A549 treated with CpdA at 1 μM for 4 hours (cell line): ENCODE results near the gene CRLF1. TPM values are rescaled to one million over a fixed set of nuclear protein-coding genes. Genes with fewer than 3 reads are reported as not detected.

Source experiments
- total RNA-seq: library from RNA; stranded (reverse); fragments of 200-300 nt; extraction: Qiagen RNA extraction; gene quantifications from 5 replicates; pipeline ENCODE4 v1.2.3, GENCODE V29; 2022; ENCODE audit warnings: low read depth

Gene CRLF1
- 1.9 to 4.5 TPM (median 2.2 TPM) in 5 replicates for total RNA-seq

GRCh38 chr19:18606281-18607225, at the start of gene CRLF1:
CRLF1 (minus strand) TSS chr19:18606799; CDS start chr19:18606656, 143 bp downstream.

GRCh38 chr19:18636969-18637629, 30.5 kb upstream of the CRLF1 start, which contains the start of gene KLHL26:
KLHL26 (plus strand) TSS chr19:18637028; CDS start chr19:18637055, 27 bp downstream.

GRCh38 chr19:18612772-18613588, 6.4 kb upstream of the CRLF1 start, which contains the start of gene TMEM59L:
TMEM59L (plus strand) TSS chr19:18612870; CDS start chr19:18612959, 89 bp downstream.

GRCh38 chr19:18588611-18589379, 17.8 kb downstream of the CRLF1 start, which contains the start of gene REX1BD:
REX1BD (plus strand) TSS chr19:18588798; CDS start chr19:18588802, 4 bp downstream.

GRCh38 chr19:18571564-18572344, 34.8 kb downstream of the CRLF1 start, which contains the start of gene UBA52:
UBA52 (plus strand) TSS chr19:18571857; CDS start chr19:18573301, 1,444 bp downstream.

GRCh38 chr19:18557411-18558201, 49.0 kb downstream of the CRLF1 start, which contains the start of gene KXD1:
KXD1 (plus strand) TSS chr19:18557870; CDS start chr19:18562057, 4,187 bp downstream.

Other genes starting within 250 kb of the CRLF1 start
- 32.5 to 82.2 TPM (median 56.6 TPM) in 5 replicates for gene GDF15, start 220.6 kb downstream of the CRLF1 start, total RNA-seq
- 0.05 TPM in 2 of 5 replicates, not detected in the others for gene LRRC25, start 209.2 kb downstream of the CRLF1 start, total RNA-seq
- gene SSBP4, start 187.4 kb downstream of the CRLF1 start, total RNA-seq, result 35.0 to 58.4 TPM (median 53.9 TPM) in 5 replicates
- 31.8 to 43.0 TPM (median 41.5 TPM) in 5 replicates for gene ISYNA1, start 168.7 kb downstream of the CRLF1 start, total RNA-seq
- 4.0 to 5.2 TPM (median 5.0 TPM) in 5 replicates for gene ELL, start 84.7 kb downstream of the CRLF1 start, total RNA-seq
- 122 to 156 TPM (median 144 TPM) in 5 replicates for gene FKBP8, start 63.2 kb downstream of the CRLF1 start, total RNA-seq
- gene KXD1, start 48.9 kb downstream of the CRLF1 start, total RNA-seq, result 74.2 to 107 TPM (median 101 TPM) in 5 replicates
- gene UBA52, start 34.9 kb downstream of the CRLF1 start, total RNA-seq, result 972 to 1,227 TPM (median 1,167 TPM) in 5 replicates
- 43.1 to 59.2 TPM (median 55.1 TPM) in 5 replicates for gene REX1BD, start 18.0 kb downstream of the CRLF1 start, total RNA-seq
- gene TMEM59L, start 6.1 kb upstream of the CRLF1 start, total RNA-seq, result 4.2 to 6.2 TPM (median 5.2 TPM) in 5 replicates
- 2.3 to 3.8 TPM (median 3.1 TPM) in 5 replicates for gene KLHL26, start 30.2 kb upstream of the CRLF1 start, total RNA-seq
- gene CRTC1, start 76.9 kb upstream of the CRLF1 start, total RNA-seq, result 3.9 to 5.7 TPM (median 4.5 TPM) in 5 replicates
- gene COMP, start 184.5 kb upstream of the CRLF1 start, total RNA-seq, result 0.03 TPM in 1 of 5 replicates, not detected in the others
- 34.8 to 45.2 TPM (median 43.2 TPM) in 5 replicates for gene UPF1, start 225.2 kb upstream of the CRLF1 start, total RNA-seq